ENCODE data around the gene ASAP2.

The ASAP2 gene

DNA sequence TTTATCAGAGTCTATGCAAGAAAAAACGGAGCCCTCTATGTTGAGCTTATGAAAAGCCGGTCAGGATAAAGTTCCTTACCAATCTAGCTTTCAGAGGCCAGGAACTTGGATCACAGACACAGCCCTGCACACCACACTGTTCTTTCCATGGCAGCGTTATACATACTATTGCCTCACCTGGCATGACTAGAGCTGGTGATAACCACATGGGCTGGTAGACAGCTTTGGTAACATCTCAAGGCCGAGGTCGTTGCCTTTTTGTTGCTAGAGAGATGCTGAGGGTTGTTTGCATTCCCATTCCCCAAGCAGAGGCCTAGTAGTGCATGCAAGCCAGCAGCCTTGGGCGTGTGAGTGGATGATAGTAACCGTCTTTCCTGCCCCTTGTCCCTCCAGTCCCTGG, 138.7 kb downstream of the ASAP2 start:
- no peak for DNase-seq (ENCODE audit: insufficient read length, low spot score)
- FAIRE-seq = no peak
- TF ChIP-seq TAF1 (IDR thresholded peaks at IDR 0.05; ENCODE audit: low read depth, low read length) = no peak
- no peak for TF ChIP-seq PAX5 (IDR thresholded peaks at IDR 0.05; ENCODE audit: insufficient read depth, low read length, severe bottlenecking)
- TF ChIP-seq POU2F2 (IDR thresholded peaks at IDR 0.05; ENCODE audit: low read depth, low read length) = no peak
- TF ChIP-seq SPI1 (IDR thresholded peaks at IDR 0.05; ENCODE audit: low read depth, low read length) = no peak
- TF ChIP-seq POLR2A (IDR thresholded peaks at IDR 0.05; ENCODE audit: low read depth, low read length) = no peak
- TF ChIP-seq POLR2AphosphoS5 (IDR thresholded peaks at IDR 0.05; ENCODE audit: low read depth, low read length) = no peak

DNA sequence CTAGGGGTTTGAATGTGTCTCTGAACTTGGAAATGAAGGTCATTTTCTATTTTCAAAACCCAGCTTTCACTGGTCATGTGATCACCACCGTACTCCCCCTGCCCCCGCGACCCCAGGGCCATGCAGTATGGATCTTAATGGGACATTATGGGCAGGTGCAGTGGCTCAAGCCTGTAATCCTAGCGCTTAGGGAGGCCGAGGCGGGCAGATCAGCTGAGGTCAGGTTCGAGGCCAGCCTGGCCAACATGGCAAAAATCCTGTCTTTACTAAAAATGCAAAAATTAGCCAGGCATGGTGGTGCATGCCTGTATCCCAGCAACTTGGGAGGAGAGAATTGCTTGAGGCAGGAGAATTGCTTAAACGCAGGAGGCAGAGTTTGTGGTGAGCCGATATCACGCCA, 139.4 kb downstream of the ASAP2 start:
- DNase-seq (ENCODE audit: insufficient read length, low spot score) = no peak
- TF ChIP-seq POU2F2 (IDR thresholded peaks at IDR 0.05; ENCODE audit: low read depth, low read length) = no peak
- no peak for TF ChIP-seq SPI1 (IDR thresholded peaks at IDR 0.05; ENCODE audit: low read depth, low read length)
- TF ChIP-seq POLR2A (IDR thresholded peaks at IDR 0.05; ENCODE audit: low read depth, low read length) = no peak
- TF ChIP-seq POLR2AphosphoS5 (IDR thresholded peaks at IDR 0.05; ENCODE audit: low read depth, low read length) = no peak
- TF ChIP-seq TAF1 (IDR thresholded peaks at IDR 0.05; ENCODE audit: low read depth, low read length) = no peak
- TF ChIP-seq PAX5 (IDR thresholded peaks at IDR 0.05; ENCODE audit: insufficient read depth, low read length, severe bottlenecking) = no peak
- no peak for FAIRE-seq

DNA sequence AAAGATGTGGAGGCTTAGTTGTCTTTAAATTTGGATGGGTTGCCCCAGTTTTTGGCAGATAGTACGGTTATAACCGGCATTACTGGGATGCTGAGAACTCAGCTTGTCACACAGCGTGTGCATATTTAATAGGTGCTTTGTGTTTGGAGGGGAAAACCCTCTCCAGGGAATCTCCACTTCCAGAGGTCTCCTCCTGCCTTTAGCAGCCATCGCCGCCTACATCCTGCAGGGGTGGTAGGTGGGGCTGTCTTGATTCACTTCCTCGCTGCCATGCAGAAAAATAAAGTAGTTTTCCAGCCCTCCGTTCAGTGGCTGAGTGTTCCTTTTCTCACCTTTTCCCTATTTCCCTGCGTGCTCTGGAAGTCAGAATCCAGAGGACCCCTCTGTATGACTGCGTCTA, 140.3 kb downstream of the ASAP2 start:
- FAIRE-seq (no peak), DNase-seq (ENCODE audit: insufficient read length, low spot score) (no peak)
- TF ChIP-seq PAX5 (IDR thresholded peaks at IDR 0.05; ENCODE audit: insufficient read depth, low read length, severe bottlenecking) = no peak

DNA sequence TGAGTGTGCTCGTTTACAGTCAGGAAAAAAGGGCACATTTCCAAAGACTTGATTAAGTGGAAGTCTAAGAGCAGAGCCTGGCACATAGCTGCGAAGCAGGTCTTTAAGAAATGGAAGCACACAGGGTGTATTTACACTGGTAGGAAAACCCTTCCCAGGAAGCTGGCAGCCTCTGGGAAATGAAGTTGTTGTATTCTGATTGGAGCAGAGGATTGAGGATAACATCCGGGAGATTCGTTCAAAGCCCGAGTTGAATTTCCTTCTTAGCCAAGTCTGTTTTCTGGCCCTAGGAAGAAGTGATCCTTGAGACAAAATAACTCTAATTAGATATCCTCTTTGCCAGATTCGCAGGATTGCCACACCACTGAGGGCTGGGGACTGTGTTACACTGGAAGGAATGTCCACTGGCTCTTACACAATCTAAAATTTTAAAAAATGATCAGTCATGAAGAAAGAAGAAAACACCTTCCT, 140.8 kb downstream of the ASAP2 start:
- DNase-seq (ENCODE audit: insufficient read length, low spot score) (no peak), FAIRE-seq (no peak)
- TF ChIP-seq SPI1 (IDR thresholded peaks at IDR 0.05; ENCODE audit: low read depth, low read length) (no peak), TAF1 (IDR thresholded peaks at IDR 0.05; ENCODE audit: low read depth, low read length) (no peak), POU2F2 (IDR thresholded peaks at IDR 0.05; ENCODE audit: low read depth, low read length) (no peak), PAX5 (IDR thresholded peaks at IDR 0.05; ENCODE audit: insufficient read depth, low read length, severe bottlenecking) (no peak), POLR2A (IDR thresholded peaks at IDR 0.05; ENCODE audit: low read depth, low read length) (no peak), POLR2AphosphoS5 (IDR thresholded peaks at IDR 0.05; ENCODE audit: low read depth, low read length) (no peak)

DNA sequence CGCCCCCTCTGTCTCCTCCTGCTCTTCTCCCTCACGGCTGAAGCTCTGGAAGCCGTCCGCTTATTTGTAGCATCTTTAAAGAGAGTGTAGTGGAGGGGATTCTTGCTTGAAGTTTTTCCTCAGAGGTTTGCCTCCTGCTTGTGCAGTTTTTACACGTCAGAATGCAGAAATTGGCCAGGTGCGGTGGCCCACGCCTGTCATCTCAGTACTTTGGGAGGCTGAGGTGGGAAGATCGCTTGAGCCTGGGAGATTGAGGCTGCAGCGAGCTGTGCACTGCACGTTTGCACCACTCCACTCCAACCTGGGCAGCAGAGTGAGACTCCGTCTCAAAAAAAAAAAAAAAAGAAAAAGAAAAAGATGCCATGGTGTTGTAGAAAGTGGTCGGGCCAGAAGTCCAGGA, 147.7 kb downstream of the ASAP2 start:
- DNase-seq (ENCODE audit: insufficient read length, low spot score) = no peak
- FAIRE-seq = no peak
- TF ChIP-seq SPI1 (IDR thresholded peaks at IDR 0.05; ENCODE audit: low read depth, low read length) (no peak), TAF1 (IDR thresholded peaks at IDR 0.05; ENCODE audit: low read depth, low read length) (no peak), PAX5 (IDR thresholded peaks at IDR 0.05; ENCODE audit: insufficient read depth, low read length, severe bottlenecking) (no peak), POLR2A (IDR thresholded peaks at IDR 0.05; ENCODE audit: low read depth, low read length) (no peak), POU2F2 (IDR thresholded peaks at IDR 0.05; ENCODE audit: low read depth, low read length) (no peak), POLR2AphosphoS5 (IDR thresholded peaks at IDR 0.05; ENCODE audit: low read depth, low read length) (no peak)

DNA sequence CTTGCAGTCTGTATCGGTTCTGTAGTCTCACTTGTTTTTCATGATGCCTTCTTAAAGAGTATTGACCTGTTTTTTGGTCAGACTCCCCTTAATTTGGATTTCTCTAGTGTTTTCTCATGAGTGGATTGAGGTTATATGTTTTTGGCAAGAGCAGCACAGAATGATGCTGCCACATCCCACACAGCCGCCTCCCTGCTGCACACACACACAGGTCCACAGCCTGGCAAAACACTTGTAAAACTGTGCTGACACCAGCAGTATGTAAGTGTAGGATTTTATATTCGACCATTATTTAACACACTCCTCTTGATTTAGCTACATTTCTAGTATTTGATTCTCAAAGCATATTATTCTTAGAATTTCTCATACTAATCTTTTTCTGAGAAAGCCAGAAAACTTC, 148.7 kb downstream of the ASAP2 start:
- no peak for TF ChIP-seq POLR2A (IDR thresholded peaks at IDR 0.05; ENCODE audit: low read depth, low read length)
- TF ChIP-seq TAF1 (IDR thresholded peaks at IDR 0.05; ENCODE audit: low read depth, low read length) = no peak
- no peak for TF ChIP-seq POLR2AphosphoS5 (IDR thresholded peaks at IDR 0.05; ENCODE audit: low read depth, low read length)
- no peak for TF ChIP-seq POU2F2 (IDR thresholded peaks at IDR 0.05; ENCODE audit: low read depth, low read length)
- no peak for TF ChIP-seq PAX5 (IDR thresholded peaks at IDR 0.05; ENCODE audit: insufficient read depth, low read length, severe bottlenecking)
- no peak for TF ChIP-seq SPI1 (IDR thresholded peaks at IDR 0.05; ENCODE audit: low read depth, low read length)
- DNase-seq (ENCODE audit: insufficient read length, low spot score) (no peak), FAIRE-seq (no peak)

DNA sequence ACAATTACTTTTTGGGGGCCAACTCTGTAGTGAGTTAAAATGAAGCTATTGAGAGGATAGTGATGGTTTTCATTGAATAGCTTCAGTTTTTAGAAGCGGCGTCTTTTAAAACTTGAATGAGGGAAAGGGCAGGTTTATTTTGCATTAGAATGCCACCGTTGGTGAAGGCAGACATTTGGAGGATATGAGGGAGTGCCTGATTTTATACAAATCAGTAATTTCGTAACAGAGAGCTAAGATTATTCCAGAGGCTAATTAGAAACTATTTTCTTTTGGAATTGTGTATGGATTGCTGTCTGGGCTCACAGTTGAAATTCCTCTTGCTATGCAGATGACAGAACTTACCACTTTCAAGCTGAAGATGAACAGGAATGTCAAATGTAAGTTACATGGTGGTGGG, 149.1 kb downstream of the ASAP2 start:
- no peak for TF ChIP-seq POU2F2 (IDR thresholded peaks at IDR 0.05; ENCODE audit: low read depth, low read length)
- TF ChIP-seq PAX5 (IDR thresholded peaks at IDR 0.05; ENCODE audit: insufficient read depth, low read length, severe bottlenecking) = no peak
- no peak for TF ChIP-seq TAF1 (IDR thresholded peaks at IDR 0.05; ENCODE audit: low read depth, low read length)
- TF ChIP-seq POLR2A (IDR thresholded peaks at IDR 0.05; ENCODE audit: low read depth, low read length) = no peak
- no peak for TF ChIP-seq POLR2AphosphoS5 (IDR thresholded peaks at IDR 0.05; ENCODE audit: low read depth, low read length)
- no peak for TF ChIP-seq SPI1 (IDR thresholded peaks at IDR 0.05; ENCODE audit: low read depth, low read length)
- DNase-seq (ENCODE audit: insufficient read length, low spot score) (no peak), FAIRE-seq (no peak)

DNA sequence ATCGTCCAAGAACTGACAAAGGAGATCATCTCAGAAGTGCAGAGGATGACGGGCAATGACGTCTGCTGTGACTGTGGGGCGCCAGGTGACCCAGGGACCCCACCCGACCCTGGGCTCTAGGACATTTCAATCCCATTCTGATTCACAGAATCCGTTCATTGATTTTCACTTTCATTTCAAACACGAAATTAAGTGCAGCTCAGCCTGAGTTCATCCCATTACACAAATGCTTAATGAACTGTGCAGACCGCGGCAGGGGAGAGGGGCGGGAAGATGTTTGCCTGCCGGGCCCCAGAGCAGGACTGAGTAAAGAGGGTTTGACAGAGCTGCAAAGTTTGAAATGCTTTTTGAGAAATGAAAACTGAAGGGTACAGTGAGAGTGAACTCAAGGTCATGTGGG, 149.6 kb downstream of the ASAP2 start:
- DNase-seq (ENCODE audit: insufficient read length, low spot score) = no peak
- FAIRE-seq = no peak
- TF ChIP-seq TAF1 (IDR thresholded peaks at IDR 0.05; ENCODE audit: low read depth, low read length) (no peak), PAX5 (IDR thresholded peaks at IDR 0.05; ENCODE audit: insufficient read depth, low read length, severe bottlenecking) (no peak), POU2F2 (IDR thresholded peaks at IDR 0.05; ENCODE audit: low read depth, low read length) (no peak), SPI1 (IDR thresholded peaks at IDR 0.05; ENCODE audit: low read depth, low read length) (no peak), POLR2AphosphoS5 (IDR thresholded peaks at IDR 0.05; ENCODE audit: low read depth, low read length) (no peak), POLR2A (IDR thresholded peaks at IDR 0.05; ENCODE audit: low read depth, low read length) (no peak)

DNA sequence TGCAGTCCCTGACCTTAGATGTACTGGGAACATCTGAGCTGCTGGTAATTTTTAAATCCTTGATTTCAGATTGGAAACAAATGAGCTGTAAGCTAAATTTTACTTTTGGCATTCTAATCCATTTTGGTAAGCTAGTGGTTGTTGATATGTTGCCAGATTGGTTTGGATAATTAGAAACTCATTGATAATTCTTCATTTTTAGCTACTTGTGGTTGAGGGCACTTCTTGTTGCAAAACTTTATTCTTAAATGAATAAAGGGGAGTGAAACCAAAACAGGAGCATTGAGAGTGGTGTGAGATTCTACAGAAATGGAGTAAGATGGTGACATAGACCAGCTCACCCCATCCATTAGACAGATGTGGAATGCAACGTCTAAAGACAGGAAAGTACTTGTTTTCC, 152.2 kb downstream of the ASAP2 start:
- TF ChIP-seq PAX5 (IDR thresholded peaks at IDR 0.05; ENCODE audit: insufficient read depth, low read length, severe bottlenecking) (no peak), POU2F2 (IDR thresholded peaks at IDR 0.05; ENCODE audit: low read depth, low read length) (no peak), POLR2A (IDR thresholded peaks at IDR 0.05; ENCODE audit: low read depth, low read length) (no peak), POLR2AphosphoS5 (IDR thresholded peaks at IDR 0.05; ENCODE audit: low read depth, low read length) (no peak), SPI1 (IDR thresholded peaks at IDR 0.05; ENCODE audit: low read depth, low read length) (no peak), TAF1 (IDR thresholded peaks at IDR 0.05; ENCODE audit: low read depth, low read length) (no peak)
- no peak for DNase-seq (ENCODE audit: insufficient read length, low spot score)
- no peak for FAIRE-seq

DNA sequence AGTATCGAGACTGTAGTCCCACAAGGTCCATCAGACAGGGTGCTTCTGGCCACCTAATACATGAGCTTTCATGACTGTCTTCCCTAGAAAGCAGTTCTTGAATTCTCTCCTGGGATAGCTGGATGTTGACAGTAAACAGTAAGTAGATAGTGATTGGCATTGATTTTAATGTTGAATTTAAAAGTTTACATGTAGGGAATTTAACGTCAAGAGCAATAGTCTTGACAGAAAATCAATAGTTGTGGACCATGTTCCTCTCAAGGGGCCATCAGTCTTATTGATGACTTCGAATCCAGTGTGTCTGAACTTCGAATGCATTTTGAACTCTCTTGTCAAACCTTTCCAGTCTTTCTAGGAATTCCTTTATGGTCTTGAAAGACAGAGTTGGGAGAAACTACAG, 152.9 kb downstream of the ASAP2 start:
- DNase-seq (ENCODE audit: insufficient read length, low spot score) (no peak), FAIRE-seq (no peak)
- no peak for TF ChIP-seq PAX5 (IDR thresholded peaks at IDR 0.05; ENCODE audit: insufficient read depth, low read length, severe bottlenecking)
- no peak for TF ChIP-seq POLR2A (IDR thresholded peaks at IDR 0.05; ENCODE audit: low read depth, low read length)
